Activated CD4-positive, CD25-positive, alpha-beta regulatory T cell treated with anti-CD3 and anti-CD28 coated beads, Interleukin-2, amount 50 U/mL, for 16 hours (primary cell): Measurements from ENCODE around the gene C2.
"Not testable (repeated sequence)": the region's sequence is repeated elsewhere in the genome, so short reads cannot be mapped to it uniquely, and the experiment has no call there.

Experiments
- DNase-seq: peaks from one replicate; pipeline ENCODE4 v3.0.0-alpha.2; 2020; ENCODE audit warnings: low read depth, low spot score

C2 gene

DNA sequence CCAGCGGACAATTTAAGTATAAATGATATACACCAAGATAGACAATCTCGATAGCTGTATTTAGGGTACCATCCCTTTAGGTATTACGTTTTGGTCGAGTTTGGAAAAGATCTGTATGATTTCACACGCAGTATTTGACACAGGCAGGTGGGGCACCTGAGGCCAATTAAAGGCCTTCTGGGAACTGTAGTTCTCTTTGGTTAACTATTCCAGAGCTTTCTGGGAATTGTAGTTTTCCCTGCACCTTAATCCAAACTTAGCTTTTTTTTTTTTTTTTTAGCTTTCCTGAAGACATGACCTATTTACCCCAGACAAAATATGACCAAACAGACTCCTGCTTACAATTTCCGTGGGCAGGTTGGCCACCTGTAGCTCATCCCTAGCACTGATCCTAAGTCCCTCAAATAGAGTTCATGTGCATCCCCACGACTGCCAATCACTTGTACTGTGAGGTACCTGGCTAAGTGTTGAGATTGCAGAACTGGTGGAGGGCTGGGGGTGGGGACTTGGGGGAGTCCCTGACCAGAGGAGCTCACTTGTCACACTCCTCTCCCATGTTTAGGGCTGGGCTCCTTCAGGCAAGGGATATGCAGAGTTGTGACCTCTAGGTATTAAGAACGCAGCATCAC lies 29.0 kb upstream of the C2 start:
- DNase-seq, result no peak

DNA sequence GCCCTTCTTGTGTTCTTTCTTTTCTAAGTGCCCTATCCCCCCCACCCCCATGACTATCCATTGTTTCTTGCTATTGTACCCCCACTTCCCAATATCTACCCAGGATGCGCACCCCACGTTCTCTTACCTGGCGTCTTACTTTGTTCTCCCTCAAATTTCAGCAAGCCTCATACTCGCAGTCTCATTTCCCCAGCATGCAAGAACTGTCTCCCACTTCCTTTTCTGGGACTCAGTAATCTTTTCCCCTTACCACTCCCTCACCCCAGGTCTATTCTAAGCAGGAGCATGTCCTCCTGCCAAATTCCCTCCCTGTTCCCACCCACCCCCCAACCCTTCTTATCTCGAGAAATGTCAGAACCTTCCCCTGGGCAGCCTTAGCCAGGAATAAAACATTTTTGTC lies 28.3 kb upstream of the C2 start:
- no peak for DNase-seq

DNA sequence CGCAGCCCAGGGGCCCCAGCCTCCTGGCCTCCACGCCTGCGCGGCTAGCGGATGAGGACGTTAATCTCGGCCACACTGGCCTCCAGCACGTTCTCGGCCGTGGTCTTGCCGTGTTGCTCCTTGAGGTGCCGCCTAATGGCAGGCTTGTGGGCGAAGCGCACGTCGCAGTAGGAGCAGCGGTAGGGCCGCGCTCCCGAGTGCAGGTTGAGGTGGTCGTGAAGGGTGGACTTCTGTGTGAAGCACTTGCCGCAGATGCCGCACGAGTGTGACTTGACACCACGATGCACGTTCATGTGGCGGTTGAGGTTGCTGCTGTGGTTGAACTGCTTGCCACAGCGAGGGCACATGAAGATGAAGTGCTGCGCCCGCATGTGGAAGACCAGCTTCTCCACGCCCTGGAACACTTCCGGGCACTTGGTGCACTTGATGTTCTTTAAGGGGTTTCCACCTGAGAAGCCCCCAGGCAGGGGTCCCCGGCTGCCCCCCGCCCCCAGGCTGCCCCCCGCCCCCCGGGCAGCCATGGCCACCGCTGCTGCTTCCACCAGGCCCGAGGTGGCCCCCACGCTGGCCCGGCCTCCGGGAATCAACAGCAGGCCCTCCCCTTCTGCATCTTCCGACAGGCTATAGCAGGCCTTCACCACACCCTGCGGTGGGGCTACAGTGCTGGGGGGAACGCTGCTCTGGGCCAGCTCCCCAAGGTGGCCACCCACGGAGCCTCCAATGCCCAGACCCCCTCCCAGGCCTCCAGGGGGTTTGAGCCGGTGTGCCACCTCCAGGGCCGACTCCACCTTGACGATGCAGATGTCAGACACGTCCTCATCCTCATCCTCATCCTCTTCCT lies 27.4 kb upstream of the C2 start:
- no peak for DNase-seq

DNA sequence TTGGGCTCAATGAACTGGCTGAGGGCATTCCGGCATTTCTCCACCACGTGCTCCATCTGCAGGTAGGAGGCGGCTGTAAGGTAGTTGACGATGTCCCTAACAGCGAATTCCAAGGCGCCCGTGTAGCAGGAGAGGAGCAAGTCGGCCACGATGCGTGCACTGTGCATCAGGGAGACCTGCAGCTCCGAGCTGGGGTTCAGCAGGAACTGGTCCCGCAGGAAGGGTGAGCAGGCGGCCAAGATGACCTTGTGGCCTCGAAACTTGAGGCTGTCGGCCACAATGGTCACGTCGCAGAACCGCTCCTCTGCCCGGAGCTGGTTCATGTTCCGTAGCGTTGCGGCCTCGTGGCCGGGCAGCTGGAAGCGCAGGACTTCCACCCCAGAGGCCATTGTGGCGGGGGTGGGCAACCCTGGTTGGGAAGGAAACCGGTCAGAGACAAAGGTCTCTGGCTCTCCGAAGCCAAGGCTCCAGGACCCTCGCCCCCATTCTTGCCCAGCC lies 26.6 kb upstream of the C2 start:
- DNase-seq, result no peak

DNA sequence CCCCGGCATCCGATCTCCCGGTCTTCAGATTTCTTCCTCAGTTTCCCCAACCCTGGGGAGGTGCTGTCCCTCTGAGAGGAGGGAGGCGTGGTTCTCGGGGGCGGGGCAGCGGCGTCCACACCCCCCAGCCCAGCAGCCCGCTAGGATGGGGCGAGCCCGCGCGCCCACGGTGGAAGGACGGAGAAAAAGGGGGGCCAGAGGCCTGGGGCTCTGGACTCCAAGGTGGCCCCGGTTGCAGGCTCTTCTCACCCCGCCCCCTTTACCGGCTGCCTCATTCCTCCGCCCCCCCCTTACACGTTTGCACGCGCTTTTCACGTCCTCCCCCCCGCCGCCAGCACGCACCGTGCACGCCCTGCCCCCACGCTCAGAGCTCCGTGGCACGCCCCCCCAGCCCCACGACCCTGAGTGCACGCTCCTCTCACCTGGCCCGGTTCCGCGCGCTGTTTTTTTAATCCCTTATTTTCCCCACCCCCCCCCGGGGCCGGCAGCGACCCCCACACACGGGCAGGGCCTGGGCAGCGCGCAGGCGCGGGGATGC lies 26.0 kb upstream of the C2 start:
- peak; percentile 40 for DNase-seq

DNA sequence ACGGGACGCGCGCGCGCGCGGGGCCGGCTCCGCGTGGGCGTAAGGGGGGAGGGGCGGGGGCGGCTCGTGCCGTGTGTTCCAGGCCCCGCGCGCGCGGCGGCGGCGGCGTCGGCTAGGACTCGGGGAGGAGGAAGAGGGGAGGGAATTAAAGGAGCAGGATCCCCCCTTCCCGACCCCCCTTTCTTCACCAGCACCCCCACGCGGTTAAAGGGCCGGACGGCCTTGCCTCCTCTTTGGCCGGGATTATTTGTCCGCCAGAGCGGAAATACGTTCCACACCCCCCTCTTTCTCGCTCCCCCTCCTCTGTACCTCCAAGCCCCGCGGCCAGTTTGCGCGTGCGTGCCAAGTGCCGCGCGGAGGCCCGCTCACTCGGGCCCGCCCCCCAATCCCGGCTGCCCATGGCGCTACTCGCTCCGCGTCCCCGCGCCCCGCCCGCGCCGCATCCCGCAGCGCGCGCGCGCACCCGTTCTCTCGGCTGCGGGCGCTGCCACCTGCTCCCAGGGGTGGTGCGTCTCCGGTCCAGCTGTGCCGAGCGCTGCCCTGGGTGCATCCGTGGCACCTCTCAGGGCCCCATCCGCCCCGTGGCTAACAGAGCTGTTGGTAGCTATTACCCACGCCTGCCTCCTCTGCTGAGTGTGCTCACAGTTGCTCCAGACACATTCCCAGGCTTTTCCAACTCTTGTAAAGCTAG lies 25.4 kb upstream of the C2 start, which contains the start of gene ZBTB12:
Gene ZBTB12 (minus strand): TSS at position 134 of the 691 bp plus-strand sequence. CDS start 781 bp downstream, outside the sequence.
- peak; percentile 58 for DNase-seq

DNA sequence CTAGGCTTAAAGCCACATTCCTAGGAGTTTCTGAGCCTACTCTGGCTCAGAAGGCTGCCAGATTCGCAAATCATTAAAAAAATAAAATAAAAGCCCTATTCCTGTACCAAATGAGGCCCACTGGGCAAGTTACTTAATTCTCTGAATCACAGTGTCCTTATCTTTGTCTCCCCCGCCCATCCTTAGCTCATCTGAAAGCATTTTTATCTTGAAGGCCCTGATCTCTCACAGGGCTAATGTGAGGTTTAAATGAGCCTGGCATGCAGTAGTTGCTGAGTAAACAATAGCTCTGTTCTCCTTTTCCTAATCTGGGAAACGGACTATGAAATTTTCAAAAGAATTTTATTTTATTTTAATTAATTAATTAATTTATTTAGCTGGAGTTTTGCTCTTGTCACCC lies 23.6 kb upstream of the C2 start:
- no peak for DNase-seq

DNA sequence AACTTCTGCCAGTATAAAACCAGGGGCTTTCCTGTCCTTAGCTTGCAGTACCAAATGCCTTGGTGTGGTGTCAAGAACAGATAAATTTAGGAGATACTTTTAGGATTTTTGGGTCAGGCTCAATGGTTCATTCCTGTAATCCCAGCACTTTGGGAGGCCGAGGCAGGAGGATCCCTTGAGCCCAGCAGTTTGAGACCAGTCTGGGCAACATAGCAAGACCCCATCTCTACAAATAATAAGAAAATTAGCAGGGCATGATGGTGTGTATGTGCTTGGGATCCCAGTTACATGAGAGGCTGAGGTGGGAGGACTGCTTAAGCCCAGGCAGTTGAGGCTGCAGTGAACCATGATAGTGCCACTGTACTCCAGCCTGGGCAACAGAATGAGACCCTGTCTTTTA lies 22.5 kb upstream of the C2 start:
- DNase-seq, result no peak

DNA sequence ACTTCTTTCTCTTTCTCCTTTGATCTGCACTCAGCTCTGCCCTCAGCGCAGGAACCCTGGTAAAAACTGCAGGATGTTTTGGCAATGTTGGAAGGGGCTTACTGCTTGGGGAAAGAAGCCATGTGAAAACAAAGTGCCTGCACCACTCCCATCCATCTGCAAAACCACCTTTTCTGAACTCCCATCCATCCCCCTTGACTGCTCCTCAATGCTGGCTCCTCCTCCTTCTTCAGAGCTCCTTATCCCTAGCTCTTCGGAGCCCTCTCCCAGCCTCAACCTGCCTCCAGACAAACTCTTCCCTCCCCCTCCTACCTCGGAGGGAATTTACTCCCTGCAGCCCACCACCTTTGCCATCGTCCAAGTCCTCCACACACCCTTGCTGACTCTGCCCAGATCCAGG lies 21.4 kb upstream of the C2 start:
- no peak for DNase-seq

DNA sequence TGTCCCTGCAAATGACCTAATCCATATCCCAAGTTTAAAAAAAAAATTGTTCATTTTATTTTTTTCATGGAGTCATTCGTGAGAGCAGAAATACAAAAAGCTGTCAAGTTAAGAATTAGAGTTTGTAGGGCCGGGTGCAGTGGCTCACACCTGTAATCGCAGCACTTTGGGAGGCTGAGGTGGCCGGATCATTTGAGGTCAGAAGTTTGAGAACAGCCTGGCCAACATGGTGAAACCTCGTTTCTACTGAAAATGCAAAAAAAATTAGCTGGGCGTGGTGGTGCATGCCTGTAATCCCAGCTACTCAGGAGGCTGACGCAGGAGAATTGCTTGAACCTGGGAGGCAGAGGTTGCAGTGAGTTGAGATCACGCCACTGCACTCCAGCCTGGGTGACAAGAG lies 20.8 kb upstream of the C2 start:
- DNase-seq, result not testable (repeated sequence)

DNA sequence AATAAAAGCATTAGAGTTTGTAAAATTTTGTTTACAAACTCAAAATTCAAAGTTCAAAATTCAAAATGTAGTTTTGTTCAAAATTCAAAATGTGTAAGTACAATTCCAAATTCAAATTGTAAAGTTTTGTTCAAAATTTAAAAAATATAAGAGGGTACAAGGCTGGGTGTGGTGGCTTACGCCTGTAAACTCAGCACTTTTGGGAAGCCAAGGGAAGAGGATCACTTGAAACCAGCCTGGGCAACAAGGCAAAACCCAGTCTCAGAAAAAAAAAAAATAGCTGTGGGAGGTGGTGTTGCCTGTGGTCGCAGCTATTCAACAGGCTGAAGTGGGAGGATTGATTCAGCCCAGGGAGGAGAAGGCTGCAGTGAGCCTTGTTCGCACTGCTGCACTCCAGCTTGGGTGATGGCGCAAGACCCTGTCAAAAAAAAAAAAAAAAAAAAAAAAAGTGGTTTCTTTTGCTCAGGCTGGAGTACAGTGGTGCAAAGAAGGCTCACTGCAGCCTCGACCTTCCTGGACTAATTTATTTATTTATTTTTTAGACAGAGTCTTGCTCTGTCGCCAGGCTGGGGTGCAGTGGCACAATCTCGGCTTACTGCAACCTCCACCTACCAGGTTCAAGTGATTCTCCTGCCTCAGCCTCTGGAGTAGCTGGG lies 20.2 kb upstream of the C2 start:
- DNase-seq, result no peak

DNA sequence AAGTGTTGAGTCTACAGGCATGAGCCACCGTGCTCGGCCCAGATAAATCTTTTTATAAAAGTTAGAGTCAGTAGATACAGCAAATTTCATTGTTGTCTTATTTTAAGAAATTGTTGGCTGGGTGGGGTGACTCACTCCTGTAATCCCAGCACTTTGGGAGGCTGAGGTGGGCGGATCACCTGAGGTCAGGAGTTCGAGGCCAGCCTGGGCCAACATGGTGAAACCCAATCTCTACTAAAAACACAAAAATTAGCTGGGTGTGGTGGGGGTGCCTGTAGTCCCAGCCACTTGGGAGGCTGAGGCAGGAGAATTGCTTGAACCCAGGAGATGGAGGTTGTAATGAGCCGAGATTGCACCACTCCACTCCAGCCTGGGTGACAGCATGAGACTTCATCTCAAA lies 19.3 kb upstream of the C2 start:
- not testable (repeated sequence) for DNase-seq

DNA sequence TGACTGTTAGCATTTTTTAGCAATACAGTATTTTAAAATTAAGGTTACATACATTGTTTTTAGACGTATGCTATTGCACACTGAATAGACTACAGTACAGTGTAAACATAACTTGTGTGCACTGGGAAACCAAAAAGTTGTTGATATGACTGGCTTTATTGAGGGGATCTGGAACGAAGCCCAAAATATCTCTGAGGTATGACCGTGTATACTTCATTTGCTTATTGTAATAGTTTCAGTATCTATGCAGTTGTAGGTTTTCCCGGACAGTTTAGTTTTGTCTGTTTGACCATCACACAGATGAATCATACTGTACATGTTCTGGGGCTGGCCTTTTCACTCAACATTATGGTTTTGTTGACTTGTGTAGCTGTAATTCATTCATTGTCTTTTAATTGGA lies 18.7 kb upstream of the C2 start:
- no peak for DNase-seq

DNA sequence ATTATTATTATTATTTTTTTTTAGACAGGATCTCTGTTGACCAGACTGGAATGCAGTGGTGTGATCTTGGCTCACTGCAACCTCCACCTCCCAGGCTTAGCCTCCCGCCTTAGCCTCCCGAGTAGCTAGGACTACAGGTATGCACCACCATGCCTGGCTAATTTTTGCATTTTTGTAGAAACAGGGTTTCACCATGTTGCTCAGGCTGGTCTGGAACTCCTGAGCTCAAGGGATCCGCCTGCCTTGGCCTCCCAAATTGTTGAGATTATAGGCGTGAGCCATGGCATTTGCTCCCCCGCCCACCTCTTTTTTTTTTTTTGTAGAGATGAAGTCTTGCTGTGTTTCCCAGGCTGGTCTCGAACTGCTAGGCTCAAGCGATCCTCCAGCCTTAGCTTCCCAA lies 18.2 kb upstream of the C2 start:
- not testable (repeated sequence) for DNase-seq

DNA sequence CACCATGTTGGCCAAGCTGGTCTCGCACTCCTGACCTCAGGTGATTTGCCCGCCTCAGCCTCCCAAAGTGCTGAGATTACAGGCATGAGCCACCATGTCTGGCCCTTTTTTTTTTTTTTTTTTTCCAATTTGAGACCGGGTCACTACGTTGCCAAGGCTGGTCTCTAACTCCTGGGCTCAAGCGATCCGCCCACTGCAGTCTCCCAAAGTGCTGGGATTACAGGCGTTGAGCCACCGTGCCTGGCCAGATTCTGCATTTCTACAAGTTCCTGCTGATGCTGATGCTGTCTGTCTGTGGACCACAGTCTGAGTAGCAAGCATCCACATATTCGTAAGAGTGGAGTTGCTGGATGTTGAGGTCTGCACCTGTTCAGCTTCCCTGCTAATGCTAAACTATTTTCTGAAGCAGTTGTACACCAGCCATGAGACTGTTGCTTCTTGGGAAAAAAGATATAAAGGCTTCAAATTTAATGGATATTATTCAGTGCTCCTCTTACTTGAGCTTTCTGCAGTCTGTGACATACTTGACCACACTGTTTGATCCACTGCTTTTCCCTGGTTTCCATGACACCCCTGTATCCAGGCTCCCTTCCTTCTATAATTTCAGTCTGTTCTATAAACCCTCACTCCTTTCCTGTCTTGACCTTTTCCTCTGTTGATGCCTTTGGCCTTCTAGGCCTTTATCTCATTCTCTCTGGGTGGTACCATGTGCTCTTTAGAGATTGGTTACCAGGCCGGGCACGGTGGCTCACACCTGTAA lies 15.5 kb upstream of the C2 start:
- DNase-seq, result no peak

DNA sequence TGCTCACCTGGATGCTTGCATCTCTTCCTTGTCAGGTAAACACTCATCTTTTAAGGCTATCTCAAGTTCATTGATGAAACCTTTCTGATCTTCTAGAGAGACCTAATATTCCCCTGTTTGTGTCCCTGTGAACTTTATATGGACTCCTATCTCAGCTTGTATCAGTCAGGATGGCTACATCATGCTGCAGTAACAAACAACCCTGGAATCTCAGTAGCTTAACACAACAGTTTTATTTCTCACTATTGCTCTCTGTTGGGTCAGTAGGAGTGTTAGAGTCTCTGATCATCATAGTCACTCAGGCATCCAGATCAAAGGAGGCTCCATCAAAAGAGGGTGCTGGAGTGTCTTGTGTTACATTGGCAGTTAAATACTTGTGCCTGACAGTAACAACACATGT lies 12.2 kb upstream of the C2 start:
- no peak for DNase-seq

DNA sequence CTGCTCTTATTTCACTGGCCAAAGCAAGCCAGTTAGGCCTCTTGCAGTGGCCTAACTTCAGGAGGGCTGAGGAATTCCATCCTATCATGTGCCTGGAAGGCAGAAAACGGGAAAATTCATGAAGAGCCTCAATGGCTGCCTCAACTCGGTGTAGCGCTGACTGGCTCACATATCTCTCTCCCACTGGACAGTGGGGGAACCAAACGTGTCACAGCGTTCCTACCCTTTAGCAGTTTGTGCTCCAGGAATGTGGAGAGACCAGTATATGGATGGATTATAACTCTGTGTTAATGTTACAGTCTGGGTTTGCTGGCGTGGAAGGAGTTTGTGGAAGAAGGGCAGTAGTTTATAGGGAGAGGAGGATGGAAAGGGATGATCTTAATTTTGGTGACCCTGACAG lies 11.8 kb upstream of the C2 start:
- no peak for DNase-seq

DNA sequence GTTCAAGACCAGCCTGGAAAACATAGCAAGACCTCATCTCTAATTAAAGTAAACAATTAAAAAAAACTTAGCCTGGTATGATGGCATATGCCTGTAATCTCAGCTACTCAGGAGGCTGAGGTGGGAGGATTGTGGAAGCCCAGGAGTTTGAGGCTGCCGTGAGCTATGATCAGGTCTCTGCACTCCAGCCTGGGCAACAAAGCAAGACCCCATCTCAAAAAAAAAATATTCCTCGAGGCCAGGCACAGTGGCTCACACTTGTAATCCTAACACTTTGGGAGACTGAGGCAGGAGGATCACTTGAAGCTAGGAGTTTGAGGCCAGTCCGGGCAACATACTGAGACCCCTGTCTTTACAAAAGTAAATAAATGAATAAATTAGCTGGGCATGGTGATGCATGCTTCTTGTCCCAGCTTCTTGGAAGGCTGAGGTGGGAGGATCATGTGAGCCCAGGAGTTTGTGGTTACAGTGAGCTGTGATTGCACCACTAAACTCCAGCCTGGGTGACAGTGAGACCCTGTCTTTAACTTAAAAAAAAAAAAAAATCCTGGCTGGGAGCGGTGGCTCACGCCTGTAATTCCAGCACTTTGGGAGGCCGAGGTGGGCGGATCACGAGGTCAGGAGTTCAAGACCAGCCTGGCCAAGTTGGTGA lies 9.3 kb upstream of the C2 start:
- no peak for DNase-seq

DNA sequence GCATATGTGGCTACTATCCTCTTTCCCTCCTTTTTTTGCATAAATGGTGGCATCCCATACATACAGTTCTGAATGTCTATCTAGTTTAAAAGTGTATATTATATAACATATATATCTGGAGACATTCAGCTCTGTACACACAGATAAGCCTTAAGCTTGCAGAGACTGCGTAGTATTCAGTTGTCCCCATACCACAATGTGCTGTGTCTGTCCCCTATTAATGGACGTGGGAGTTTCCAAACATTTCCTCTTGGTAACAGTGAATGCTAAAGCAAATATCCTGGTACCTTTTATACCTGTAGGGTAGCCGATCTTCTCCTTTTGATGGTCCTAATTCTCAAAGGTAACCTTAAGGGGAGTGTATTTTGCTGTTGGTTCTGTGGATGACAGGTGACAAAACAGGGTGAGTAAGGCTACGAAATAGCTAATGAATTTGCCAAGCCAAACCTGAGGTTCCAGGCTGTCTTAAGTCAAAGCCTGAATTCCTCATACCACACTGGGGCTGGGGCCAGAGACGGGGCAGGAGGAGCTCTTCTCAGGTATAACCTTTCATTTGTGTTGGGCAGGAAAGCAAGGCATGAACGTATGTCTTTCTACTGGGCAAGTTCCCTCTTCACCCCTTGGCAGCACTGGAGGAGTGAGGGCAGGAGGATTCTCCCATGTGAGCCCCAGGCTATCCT lies 7.8 kb upstream of the C2 start:
- no peak for DNase-seq

DNA sequence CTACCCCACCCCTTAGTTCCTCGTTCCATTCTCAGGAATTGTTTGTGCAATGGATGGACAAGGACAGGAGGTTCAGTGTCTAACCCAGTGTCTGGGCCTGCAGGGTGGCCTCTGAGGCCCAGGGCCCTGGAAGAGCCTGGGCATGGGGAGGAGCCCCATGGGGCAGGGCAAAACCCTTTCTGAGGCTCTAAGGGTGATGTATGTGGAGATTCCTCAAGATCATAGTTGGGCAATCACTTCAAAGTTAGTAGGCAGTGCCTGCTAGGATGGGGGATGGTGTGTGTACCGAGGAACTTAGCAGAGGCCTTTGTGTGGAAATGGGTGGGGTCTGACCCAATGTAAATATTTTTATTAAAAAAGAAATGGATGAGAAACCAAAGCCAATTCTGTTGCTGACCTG lies 6.7 kb upstream of the C2 start:
- DNase-seq, result no peak
